ENCODE measurements around the gene S100A2. TPM values are rescaled to one million over a fixed set of nuclear protein-coding genes. Genes with fewer than 3 reads are reported as not detected.

The S100A2 gene
- total RNA-seq, 1 donor from 2014 or later: 5.6 TPM

- intact Hi-C loops (cut with DNase I): no loop called here
- H3K4me3 ChIP-seq: no peak overlapping the region
- H3K27me3 ChIP-seq: no peaks in the 10 kb centered on the region
- TF ChIP-seq, protein P1, sequence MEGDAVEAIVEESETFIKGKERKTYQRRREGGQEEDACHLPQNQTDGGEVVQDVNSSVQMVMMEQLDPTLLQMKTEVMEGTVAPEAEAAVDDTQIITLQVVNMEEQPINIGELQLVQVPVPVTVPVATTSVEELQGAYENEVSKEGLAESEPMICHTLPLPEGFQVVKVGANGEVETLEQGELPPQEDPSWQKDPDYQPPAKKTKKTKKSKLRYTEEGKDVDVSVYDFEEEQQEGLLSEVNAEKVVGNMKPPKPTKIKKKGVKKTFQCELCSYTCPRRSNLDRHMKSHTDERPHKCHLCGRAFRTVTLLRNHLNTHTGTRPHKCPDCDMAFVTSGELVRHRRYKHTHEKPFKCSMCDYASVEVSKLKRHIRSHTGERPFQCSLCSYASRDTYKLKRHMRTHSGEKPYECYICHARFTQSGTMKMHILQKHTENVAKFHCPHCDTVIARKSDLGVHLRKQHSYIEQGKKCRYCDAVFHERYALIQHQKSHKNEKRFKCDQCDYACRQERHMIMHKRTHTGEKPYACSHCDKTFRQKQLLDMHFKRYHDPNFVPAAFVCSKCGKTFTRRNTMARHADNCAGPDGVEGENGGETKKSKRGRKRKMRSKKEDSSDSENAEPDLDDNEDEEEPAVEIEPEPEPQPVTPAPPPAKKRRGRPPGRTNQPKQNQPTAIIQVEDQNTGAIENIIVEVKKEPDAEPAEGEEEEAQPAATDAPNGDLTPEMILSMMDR (IDR thresholded peaks at IDR 0.05): no peak
- H3K27ac ChIP-seq: peak overlapping the region; percentile 67
- H3K9me3 ChIP-seq: no peaks in the 10 kb centered on the region
- peaks cover 46% of the 10 kb centered on the region for H3K4me1 ChIP-seq
- no peaks in the 10 kb centered on the region for H3K36me3 ChIP-seq
- DNase-seq: peak; percentile 40
- no peak for ATAC-seq
Measured at GRCh38 chr1:153541641-153542590, 23.7 kb downstream of the S100A2 start.

DNA sequence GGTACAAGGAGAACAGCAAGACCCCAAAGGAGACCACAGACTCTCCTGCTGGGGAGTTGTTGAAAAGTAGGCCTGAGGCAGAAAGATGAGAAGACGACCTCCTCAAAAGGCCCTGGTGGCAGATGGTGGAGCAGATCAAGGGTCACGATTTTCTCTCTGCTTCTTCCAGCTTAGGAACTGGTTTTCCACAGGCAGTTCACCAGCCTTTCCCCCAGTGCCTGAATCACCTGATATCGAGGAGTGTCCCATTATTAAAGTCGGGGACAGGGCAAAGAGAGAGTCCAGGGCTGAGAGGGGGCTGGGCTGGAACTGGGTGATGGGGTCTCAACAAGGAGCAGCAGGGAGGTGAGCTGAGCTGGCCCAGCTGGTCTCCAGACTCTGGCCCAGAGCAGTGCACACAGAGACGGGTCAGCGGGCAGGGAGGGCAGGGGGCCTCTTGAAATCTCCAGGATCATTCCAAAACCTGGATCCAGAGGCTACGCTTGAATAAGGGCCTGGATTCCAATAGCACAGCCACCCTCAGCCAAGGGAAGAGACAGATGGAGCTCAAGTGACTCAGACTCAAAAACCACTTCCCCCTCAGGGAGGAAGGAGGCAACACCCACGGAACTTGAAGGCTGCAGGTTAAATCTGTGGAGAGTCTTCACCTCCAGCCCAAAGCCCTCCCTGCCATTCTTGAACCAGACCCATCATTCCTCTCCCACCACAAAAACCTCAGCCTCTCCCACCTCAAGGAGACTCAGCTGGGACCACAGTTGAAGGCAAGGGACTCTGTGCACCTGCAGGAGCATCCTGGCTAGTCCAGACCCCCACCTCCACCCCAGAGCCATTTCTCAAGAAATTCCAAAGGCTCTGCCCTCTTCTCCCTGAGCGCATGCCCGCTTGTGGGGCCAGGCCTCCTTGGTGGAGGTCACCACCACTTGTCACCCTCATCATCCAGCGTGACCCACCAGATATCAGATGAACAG lies 25.0 kb downstream of the S100A2 start, which contains the start of gene S100A5:
S100A5 (minus strand) TSS at position 541 of the 968 bp plus-strand sequence. CDS start 743 bp downstream, outside the sequence.
- peaks cover 42% of the 10 kb centered on the region for H3K4me1 ChIP-seq
- no peak within 1 kb of the TSS for H3K4me3 ChIP-seq
- H3K27ac ChIP-seq: peak within 1 kb of the TSS; percentile 67
- no peaks in the 10 kb centered on the region for H3K27me3 ChIP-seq
- DNase-seq (peak; percentile 58), ATAC-seq (no peak)
- H3K36me3 ChIP-seq: no peaks in the 10 kb centered on the region
- intact Hi-C loops (cut with DNase I): no loop called here
- H3K9me3 ChIP-seq: no peaks in the 10 kb centered on the region
- TF ChIP-seq, protein P1 (IDR thresholded peaks at IDR 0.05): no peak

GRCh38 chr1:153539395-153540093 lies 26.1 kb downstream of the S100A2 start:
- Histone ChIP-seq H3K27me3 (no peaks in the 10 kb centered on the region), H3K36me3 (peaks cover 3% of the 10 kb centered on the region), H3K9me3 (no peaks in the 10 kb centered on the region), H3K4me3 (no peak overlapping the region), H3K27ac (no peak overlapping the region), H3K4me1 (peaks cover 35% of the 10 kb centered on the region)
- TF ChIP-seq, protein P1 (IDR thresholded peaks at IDR 0.05): no peak
- intact Hi-C loops (cut with DNase I): no loop called here
- ATAC-seq (no peak), DNase-seq (peak; percentile 33)

DNA sequence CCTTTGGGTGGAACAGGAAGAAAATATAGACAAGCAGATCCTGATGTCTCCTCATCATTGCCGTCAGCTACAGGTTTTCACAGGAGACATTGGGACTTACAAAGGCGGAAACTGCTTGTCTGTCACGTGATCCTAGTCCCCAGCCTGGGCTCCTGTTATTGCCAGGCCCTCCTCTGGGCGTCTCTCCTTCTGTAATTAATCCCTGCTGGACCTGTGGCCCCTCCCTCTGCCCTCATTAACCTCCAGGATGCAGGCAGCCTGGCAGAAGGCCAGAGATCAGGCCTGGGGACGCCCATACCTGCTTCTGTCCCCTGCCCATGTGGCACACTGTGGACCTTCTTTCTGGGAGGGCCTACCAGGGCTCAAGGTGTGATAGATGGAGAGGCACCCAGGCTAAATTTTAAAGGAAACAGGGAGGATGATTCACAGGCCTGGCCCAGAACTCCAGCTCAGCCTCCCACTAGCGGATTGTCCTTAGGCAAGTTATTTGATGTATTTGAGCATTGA lies 27.3 kb downstream of the S100A2 start:
- Histone ChIP-seq H3K4me1 (peaks cover 35% of the 10 kb centered on the region), H3K4me3 (no peak overlapping the region), H3K27ac (no peak overlapping the region), H3K9me3 (no peaks in the 10 kb centered on the region), H3K36me3 (peaks cover 10% of the 10 kb centered on the region), H3K27me3 (no peaks in the 10 kb centered on the region)
- peak; percentile 47 for DNase-seq
- no peak for ATAC-seq
- TF ChIP-seq, protein P1 (IDR thresholded peaks at IDR 0.05): no peak
- intact Hi-C loops (cut with DNase I): no loop called here

DNA sequence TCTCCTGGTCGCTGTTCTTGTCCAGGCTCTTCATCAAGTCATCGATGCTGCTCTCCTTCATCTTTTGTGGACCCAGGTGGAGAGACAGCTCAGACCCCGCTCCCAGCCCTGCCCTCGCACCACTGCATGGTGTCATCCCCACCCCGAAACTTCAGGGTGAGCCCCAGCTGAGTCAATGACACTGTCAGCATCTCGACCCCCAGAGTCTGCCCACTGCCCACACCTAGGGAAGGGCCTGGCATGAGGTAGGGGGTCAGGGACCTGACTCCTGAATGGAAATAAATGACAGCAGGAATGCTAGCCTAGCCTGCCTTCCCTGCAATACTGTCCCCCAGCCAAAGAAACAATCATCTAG lies 28.3 kb downstream of the S100A2 start:
- Histone ChIP-seq H3K4me3 (no peak overlapping the region), H3K27me3 (no peaks in the 10 kb centered on the region), H3K27ac (peak overlapping the region; percentile 99), H3K36me3 (peaks cover 10% of the 10 kb centered on the region), H3K4me1 (peaks cover 43% of the 10 kb centered on the region), H3K9me3 (no peaks in the 10 kb centered on the region)
- intact Hi-C loops (cut with DNase I): no loop called here
- TF ChIP-seq, protein P1 (IDR thresholded peaks at IDR 0.05): no peak
- peak; percentile 63 for DNase-seq
- ATAC-seq: no peak

All from upper lobe of right lung (tissue), 1 donor.